Ramos (cell line): ENCODE measurements around the gene BAD.
"Not testable (repeated sequence)": the region's sequence is repeated elsewhere in the genome, so short reads cannot be mapped to it uniquely, and the experiment has no call there.

ENCODE experiments used
- in situ Hi-C: fragments of 300-500 bp; cut with MboI; formaldehyde crosslinking; loops from one replicate; pipeline ENCODE4 v1.14.3; 2022; ENCODE audit warnings: low sequenced_read_pairs; ENCODE audit not compliant: unreplicated experiment

The BAD gene

GRCh38 chr11:64315667-64316526, 31.4 kb upstream of the BAD start:
- in situ Hi-C loops, result not testable (repeated sequence)

- in situ Hi-C loops, result no loop called here
Observed at GRCh38 chr11:64314805-64315561, 30.5 kb upstream of the BAD start.

DNA sequence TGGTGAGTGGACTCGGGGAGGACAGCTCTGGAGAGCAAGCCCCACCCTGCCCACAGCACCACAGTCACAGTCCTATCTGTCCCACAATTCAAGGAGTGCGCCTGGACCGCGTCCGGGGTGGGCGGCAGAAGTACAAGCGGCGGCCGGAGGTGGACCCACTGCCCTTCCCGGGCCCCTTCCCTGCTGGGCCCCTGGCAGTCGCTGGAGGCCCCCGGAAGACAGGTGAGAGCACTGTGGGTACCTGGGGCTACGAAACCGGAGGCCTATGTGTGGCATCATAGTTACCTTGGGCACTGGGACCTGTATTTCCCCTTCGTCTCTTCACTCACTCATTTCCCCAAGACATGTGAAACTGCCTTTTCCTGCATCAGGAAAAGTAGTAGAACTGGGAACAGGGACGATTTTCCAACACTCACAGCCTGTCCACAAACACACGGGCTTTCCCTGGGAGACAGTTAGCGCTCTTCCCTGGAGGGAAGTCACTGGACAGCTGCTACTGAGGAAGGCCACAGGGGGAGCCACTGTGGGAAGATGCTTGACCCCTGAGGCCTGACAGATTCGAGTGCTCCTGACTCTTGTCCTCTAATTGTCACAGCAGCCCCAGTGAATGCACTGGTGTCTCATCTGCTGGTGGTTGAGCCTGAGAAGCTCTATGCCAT, 29.8 kb upstream of the BAD start:
- in situ Hi-C loops, result no loop called here

- in situ Hi-C loops, result no loop called here
Observed at GRCh38 chr11:64313491-64314145, 29.2 kb upstream of the BAD start.

DNA sequence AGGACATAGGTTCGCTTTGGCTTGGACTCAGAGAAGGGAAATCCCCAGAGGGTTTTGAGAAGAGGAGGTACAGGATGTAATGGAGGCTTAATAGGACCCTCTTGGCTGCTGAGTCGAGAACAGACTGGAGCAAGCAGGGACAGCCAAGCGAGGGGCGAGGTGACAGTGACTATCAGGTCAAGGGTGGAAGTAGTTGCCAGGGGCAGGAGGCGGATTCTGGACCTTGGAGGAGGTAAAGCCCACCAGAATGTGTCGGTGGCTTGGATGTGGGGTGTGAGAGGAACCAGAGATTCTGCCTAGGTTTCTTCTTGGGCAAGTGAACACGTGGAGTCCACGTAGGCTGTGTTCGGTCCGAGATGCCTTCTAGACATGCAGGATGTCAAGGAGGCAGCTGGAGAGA, 28.5 kb upstream of the BAD start:
- in situ Hi-C loops, result no loop called here

DNA sequence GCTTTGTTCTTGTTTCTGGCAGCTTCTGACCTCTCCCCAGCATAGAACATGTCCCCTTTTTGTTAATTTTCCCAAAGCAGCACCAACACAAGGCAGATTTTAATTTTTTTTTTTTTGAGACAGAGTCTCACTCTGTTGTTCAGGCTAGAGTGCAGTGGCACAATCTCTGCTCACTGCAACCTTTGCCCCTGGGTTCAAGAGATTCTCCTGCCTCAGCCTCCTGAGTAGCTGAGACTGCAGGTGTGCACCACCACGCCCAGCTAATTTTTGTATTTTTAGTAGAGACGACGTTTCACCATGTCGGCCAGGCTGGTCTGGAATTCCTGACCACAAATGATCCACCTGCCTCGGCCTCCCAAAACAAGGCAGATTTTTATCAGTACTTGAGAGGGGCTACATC, 23.3 kb upstream of the BAD start:
- in situ Hi-C loops, result not testable (repeated sequence)

DNA sequence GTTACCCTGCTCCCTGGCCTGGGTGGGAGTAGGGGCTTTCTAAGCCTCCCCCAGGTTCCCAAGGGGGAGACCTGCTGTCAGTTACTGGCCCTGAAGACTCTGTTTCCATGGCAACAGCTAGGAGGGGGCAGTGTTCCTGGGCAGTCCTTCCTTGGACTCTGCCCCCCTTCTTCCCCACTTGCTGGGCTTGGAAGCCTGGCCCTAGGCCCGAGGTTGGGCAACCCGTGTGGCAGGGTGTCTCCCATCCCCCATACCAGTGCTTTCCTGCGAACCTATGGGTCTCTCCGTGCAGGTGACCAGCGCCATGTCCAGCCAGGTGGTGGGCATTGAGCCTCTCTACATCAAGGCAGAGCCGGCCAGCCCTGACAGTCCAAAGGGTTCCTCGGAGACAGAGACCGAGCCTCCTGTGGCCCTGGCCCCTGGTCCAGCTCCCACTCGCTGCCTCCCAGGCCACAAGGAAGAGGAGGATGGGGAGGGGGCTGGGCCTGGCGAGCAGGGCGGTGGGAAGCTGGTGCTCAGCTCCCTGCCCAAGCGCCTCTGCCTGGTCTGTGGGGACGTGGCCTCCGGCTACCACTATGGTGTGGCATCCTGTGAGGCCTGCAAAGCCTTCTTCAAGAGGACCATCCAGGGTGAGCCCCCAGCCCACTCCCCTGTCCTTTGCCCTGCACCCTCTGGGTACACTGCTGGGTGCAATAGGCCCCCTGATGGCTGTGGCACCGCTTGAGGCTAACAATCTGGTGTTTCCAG, 22.6 kb upstream of the BAD start:
- in situ Hi-C loops, result no loop called here

DNA sequence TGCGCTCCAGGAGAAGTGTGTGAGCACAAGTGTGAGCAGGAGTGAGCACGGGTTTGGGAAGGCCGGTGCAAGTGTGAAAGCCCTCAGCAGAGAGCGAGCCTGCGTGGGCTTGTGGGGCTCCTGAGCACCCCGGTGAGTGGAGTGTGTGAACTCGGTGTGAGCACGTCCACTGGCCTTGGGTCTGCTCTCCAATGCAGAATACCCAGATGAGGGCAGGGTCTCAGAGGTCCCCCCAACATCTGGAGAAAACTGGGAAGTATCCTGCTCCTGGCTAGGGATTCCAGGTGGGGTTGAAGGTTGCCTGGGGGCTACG, 22.1 kb upstream of the BAD start:
- in situ Hi-C loops, result no loop called here

DNA sequence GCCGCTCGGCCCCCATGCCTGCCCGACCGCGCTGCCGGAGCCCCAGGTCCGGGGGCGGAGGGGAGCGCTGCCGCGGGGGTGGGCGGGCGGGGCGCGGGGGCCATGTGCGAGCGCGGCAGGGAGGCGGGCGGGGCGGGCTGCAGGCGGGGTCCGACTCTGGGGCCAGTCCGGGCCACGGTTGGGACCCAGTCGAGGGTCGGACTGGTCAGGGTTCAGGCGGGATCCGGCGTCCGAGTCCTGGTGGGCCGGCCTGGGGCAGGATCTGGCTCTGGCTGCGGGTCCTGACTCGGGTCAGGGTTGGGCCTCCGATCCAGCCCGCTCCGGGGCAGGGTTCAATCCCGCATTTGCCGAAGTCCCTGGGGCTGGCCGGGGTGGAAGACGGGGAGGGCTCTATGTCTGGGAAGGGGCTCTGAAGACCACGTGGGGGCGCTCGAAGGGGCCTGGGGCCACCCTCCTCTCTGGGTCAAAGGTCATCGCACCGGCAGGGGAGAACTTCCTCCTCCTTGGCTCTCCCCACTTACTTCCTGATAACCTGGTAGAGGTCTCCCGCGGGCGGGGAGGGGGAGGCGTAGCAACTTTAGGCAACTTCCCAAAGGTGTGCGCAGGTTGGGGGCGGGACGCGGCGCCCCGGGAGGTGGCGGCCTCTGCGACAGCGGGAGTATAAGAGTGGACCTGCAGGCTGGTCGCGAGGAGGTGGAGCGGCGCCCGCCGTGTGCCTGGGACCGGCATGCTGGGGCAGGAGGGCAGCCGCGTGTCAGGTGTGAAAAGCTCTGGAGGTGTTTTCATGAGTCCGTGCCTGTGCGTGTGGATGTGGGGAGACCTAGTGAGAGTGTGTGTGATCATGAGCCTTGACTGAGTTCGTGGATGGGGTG, 21.5 kb upstream of the BAD start:
- in situ Hi-C loops, result no loop called here

DNA sequence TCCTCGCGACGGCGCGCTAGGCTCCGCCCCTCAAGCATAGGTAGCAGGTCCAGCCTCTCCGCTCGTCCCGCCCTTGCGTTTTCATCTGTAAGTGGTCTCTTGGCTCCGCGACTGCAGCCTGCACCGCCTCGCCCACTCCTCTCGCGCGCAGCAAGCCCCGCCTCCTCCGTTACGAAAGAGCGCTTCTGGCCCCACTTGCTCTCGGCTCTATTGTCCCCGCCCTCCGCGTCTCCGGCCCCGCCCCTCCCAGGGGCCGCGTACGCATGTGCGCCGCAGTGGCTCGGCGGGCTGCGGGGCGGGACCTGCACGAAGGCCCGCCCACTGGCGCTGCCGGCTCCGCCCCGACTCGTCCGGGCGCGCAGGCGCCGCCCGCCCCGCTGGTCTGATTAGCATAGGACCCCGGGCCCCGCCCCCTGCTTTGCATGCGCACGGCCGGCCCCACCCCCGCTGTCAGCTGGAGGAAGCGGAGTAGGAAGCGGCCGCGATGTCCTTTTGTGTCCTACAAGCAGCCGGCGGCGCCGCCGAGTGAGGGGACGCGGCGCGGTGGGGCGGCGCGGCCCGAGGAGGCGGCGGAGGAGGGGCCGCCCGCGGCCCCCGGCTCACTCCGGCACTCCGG, 20.7 kb upstream of the BAD start, which contains the start of gene ESRRA:
Gene ESRRA, plus strand, starts transcription at position 450 of the 616 bp plus-strand sequence. CDS start 1,656 bp downstream, outside the sequence.
- in situ Hi-C loops, result no loop called here

DNA sequence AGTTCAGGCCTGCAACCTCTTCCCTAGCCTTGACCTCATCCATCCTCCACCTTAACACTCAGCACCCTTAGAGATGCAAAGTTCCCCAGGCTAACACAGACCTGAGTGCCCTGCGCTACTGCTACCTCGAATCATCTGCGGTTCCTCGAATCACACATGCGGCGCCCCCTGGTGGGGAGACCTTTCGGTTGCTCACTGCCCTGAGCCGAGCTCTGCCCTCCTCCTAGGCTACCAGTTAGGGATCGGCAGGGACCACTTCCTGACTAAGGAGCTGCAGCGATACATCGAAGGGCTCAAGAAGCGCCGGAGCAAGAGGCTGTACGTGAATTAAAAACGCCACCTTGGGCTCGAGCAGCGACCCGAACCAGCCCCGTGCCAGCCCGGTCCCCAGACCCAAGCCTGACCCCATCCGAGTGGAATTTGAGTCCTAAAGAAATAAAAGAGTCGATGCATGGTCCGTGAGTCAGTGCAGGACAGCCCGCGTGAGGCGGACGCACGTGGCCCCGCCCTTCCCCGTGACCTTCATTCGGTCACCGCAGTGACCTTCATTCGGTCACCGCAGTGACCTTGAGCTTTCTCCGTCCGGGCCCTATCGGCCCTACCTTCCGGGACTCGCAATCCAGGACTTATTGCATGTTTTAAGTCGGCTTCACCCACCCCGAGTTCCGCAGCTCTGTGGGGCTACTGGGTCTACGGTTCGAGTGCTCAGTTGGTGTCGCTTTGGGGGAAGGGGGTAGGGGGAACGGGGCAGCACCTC, 20.0 kb upstream of the BAD start:
- in situ Hi-C loops, result loop anchor here (5.0 kb wide), 1 partner anchor 102 kb away; no protein-coding TSS in a partner anchor

DNA sequence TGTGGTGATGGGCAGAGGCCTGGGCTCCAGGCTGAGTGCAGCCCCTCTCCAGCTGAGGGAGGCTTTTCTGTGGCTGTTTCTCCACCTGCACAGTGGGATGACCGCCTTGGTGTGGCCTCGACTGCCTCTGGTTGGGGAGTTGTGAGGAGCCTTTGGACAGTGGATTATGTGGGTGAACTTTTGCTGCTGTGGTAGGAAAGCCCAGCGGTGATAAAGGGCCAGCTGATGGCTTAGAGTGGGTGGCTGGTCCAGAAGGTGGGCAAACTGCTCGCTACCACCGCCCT, 19.5 kb upstream of the BAD start:
- in situ Hi-C loops, result loop anchor here (5.0 kb wide), 1 partner anchor 102 kb away; no protein-coding TSS in a partner anchor

GRCh38 chr11:64303109-64304031, 18.9 kb upstream of the BAD start:
- in situ Hi-C loops, result loop anchor here (5.0 kb wide), 1 partner anchor 101 kb away; no protein-coding TSS in a partner anchor

GRCh38 chr11:64299847-64300648, 15.6 kb upstream of the BAD start, which contains the start of gene CATSPERZ:
Gene CATSPERZ (plus strand): TSS chr11:64300358. CDS start chr11:64300411, 53 bp downstream.
- in situ Hi-C loops, result loop anchor here (5.0 to 10.0 kb wide), 2 partner anchors 98 to 305 kb away; no protein-coding TSS in a partner anchor

DNA sequence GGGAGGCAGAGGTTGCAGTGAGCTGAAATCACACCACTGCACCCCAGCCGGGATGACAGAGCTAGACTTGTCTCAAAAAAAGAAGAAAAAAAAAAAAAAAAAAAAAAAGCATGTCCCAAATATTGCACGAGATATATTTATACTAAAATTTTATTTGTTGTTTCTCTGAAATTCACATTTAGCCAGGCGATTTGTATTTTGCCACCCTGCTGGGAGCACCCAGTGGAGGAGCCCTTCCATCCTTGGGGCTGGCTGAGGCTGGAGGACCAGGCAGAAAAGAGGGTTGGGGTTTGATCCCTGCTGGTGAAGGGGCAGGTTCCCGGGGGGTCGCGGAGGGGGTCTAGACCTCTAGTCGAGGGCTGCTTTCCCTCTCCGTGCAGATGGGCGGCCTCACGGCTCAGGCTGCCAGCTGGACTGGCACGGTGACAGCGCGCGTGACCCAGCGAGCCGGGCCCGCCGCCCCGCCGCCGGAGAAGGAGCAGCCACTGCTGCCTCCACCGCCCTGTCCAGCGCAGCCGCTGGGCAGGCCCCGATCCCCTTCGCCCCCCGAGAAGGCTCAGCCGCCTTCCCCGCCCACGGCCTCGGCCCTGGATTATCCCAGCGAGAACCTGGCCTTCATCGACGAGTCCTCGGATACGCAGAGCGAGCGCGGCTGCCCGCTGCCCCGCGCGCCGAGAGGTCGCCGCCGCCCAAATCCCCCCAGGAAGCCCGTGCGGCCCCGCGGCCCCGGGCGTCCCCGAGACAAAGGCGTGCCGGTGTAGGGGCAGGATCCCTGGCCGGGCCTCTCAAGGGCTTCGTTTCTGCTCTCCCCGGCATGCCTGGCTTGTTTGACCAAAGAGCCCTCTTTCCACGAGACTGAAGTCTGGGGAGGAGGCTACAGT, 14.7 kb upstream of the BAD start:
- in situ Hi-C loops, result loop anchor here (10.0 kb wide), 1 partner anchor 304 kb away; no protein-coding TSS in a partner anchor
